ENCODE measurements around the gene RASGRP4. TPM values are rescaled to one million over a fixed set of nuclear protein-coding genes. Genes with fewer than 3 reads are reported as not detected.
"Not testable (repeated sequence)": the region's sequence is repeated elsewhere in the genome, so short reads cannot be mapped to it uniquely, and the experiment has no call there.

Gene RASGRP4
- total RNA-seq, 1 experiment from 2014 or later, result not detected

- RAD21 ChIA-PET (ENCODE audit: low non-redundant PET in 1 of 2, low total read pairs in 2 of 2, uncharacterized antibody in 2 of 2, unreplicated experiment in 2 of 2), result no interaction called here
- no peaks in the 10 kb centered on the region for H3K79me2 ChIP-seq (ENCODE audit: insufficient read depth, low read length)
- no peaks in the 10 kb centered on the region for H3K36me3 ChIP-seq (ENCODE audit: control insufficient read depth in 1 of 2, insufficient read depth in 2 of 2, low read length in 2 of 2)
- no peak overlapping the region for H2AFZ ChIP-seq (ENCODE audit: low read depth, low read length, poor library complexity, severe bottlenecking)
- no peak overlapping the region for H3K4me3 ChIP-seq (replicated peaks in 1 of 2; ENCODE audit: low read depth in 1 of 2, low read length in 2 of 2)
- no peak overlapping the region for H3K4me2 ChIP-seq (ENCODE audit: low read length)
- POLR2A ChIA-PET, result interaction anchor here (1.0 kb wide), 1 partner anchor 10 kb away, joined by 4 read pairs; the partner anchor contains the start of gene FAM98C
- no peak for ATAC-seq
- no peak for DNase-seq (ENCODE audit: low read depth, low spot score)
- CTCF ChIA-PET, result interaction anchor here (1.0 to 2.2 kb wide), 2 partner anchors 9 to 10 kb away, joined by 3 to 7 read pairs; partner anchors contain the start of gene FAM98C
- H3K27ac ChIP-seq (ENCODE audit: low read depth, low read length), result no peak overlapping the region
- H3K9me2 ChIP-seq (ENCODE audit: insufficient read depth), result no peaks in the 10 kb centered on the region
- H3K27me3 ChIP-seq (ENCODE audit: insufficient read depth, low read length), result no peaks in the 10 kb centered on the region
- no peaks in the 10 kb centered on the region for H3K9me3 ChIP-seq (ENCODE audit: control insufficient read depth in 1 of 2, insufficient read depth in 1 of 2, low read depth in 1 of 2, low read length in 2 of 2)
- peaks cover 6 to 17% of the 10 kb centered on the region in 2 experiments; a peak in 3 of 4 replicates for H3K4me1 ChIP-seq (ENCODE audit: control insufficient read depth in 1 of 2, insufficient read depth in 2 of 2, low read length in 2 of 2)
- TF ChIP-seq ZFX (IDR thresholded peaks at IDR 0.05) (no peak), SRF (IDR thresholded peaks at IDR 0.05; ENCODE audit: low read depth) (no peak), POLR2AphosphoS5 (IDR thresholded peaks at IDR 0.05; ENCODE audit: low read depth, low read length) (no peak)
- H4K20me1 ChIP-seq (ENCODE audit: insufficient read depth), result no peaks in the 10 kb centered on the region
- H3K9ac ChIP-seq (ENCODE audit: low read length), result no peak overlapping the region
- BruUV-seq (replicated peaks), result no TSS peak
- intact Hi-C loops (cut with micrococcal nuclease), result no loop called here
Observed at GRCh38 chr19:38412491-38412890, 13.5 kb downstream of the RASGRP4 start.

- H2AFZ ChIP-seq (ENCODE audit: low read depth, low read length, poor library complexity, severe bottlenecking); H3K9ac ChIP-seq (ENCODE audit: low read length); H3K27ac ChIP-seq (ENCODE audit: low read depth, low read length); H3K4me3 ChIP-seq (replicated peaks in 1 of 2; ENCODE audit: low read depth in 1 of 2, low read length in 2 of 2); ATAC-seq; DNase-seq (ENCODE audit: low read depth, low spot score); H3K79me2 ChIP-seq (ENCODE audit: insufficient read depth, low read length); intact Hi-C loops (cut with micrococcal nuclease); H3K27me3 ChIP-seq (ENCODE audit: insufficient read depth, low read length); RAD21 ChIA-PET (ENCODE audit: low non-redundant PET in 1 of 2, low total read pairs in 2 of 2, uncharacterized antibody in 2 of 2, unreplicated experiment in 2 of 2); H3K9me3 ChIP-seq (ENCODE audit: control insufficient read depth in 1 of 2, insufficient read depth in 1 of 2, low read depth in 1 of 2, low read length in 2 of 2); H4K20me1 ChIP-seq (ENCODE audit: insufficient read depth); H3K36me3 ChIP-seq (ENCODE audit: control insufficient read depth in 1 of 2, insufficient read depth in 2 of 2, low read length in 2 of 2); H3K9me2 ChIP-seq (ENCODE audit: insufficient read depth); BruUV-seq (replicated peaks): not testable (repeated sequence)
- peaks cover 2 to 12% of the 10 kb centered on the region in 2 experiments; a peak in 3 of 4 replicates for H3K4me1 ChIP-seq (ENCODE audit: control insufficient read depth in 1 of 2, insufficient read depth in 2 of 2, low read length in 2 of 2)
- ChIA-PET POLR2A (interaction anchor here (1.0 kb wide), 1 partner anchor 9 kb away, joined by 4 read pairs; the partner anchor contains the start of gene FAM98C), CTCF (interaction anchor here (1.0 to 2.2 kb wide), 2 partner anchors 8 to 9 kb away, joined by 3 to 7 read pairs; partner anchors contain the start of gene FAM98C)
- peak overlapping the region; percentile 42; the same call in 1 of the 2 replicates for H3K4me2 ChIP-seq (ENCODE audit: low read length)
Observed at GRCh38 chr19:38411898-38412297, 14.1 kb downstream of the RASGRP4 start.

Data from HCT116 (cell line).